ENCODE measurements around the gene PLEKHA5.

DNA sequence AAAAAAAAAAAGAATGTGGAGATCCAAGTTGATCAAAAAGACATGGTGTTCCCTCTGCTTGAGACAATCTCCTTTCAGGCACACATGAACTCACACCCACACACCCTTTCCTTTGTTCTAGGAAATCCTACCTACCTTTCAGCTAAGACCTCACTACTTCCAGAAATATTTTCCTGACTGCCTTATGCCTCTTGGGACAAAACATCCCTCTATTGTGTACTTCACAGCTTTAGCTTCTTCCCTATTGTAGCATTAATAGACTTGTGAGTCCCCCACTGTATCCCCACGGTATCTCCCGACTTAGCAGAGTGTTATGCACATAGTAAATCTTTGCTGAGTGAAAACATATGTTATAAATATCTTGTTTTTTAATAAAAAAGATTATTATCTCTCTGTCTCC is 264.9 kb downstream of the PLEKHA5 start:
- TF ChIP-seq, protein P1, sequence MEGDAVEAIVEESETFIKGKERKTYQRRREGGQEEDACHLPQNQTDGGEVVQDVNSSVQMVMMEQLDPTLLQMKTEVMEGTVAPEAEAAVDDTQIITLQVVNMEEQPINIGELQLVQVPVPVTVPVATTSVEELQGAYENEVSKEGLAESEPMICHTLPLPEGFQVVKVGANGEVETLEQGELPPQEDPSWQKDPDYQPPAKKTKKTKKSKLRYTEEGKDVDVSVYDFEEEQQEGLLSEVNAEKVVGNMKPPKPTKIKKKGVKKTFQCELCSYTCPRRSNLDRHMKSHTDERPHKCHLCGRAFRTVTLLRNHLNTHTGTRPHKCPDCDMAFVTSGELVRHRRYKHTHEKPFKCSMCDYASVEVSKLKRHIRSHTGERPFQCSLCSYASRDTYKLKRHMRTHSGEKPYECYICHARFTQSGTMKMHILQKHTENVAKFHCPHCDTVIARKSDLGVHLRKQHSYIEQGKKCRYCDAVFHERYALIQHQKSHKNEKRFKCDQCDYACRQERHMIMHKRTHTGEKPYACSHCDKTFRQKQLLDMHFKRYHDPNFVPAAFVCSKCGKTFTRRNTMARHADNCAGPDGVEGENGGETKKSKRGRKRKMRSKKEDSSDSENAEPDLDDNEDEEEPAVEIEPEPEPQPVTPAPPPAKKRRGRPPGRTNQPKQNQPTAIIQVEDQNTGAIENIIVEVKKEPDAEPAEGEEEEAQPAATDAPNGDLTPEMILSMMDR (IDR thresholded peaks at IDR 0.05): no peak
- no peak for TF ChIP-seq POLR2A (IDR thresholded peaks at IDR 0.05)

Measured in Peyer's patch (tissue), 4 donors.